Activated CD4-positive, alpha-beta T cell treated with anti-CD3 and anti-CD28 coated beads, Interleukin-2, amount 50 U/mL, for 4 hours (primary cell): Measurements from ENCODE around the gene NPPB.

ENCODE experiments used
- DNase-seq, 2 experiments: peaks; one replicate each; pipeline ENCODE4 v3.0.0-alpha.2; 2020

NPPB gene

GRCh38 chr1:11880911-11881748 is 22.4 kb upstream of the NPPB start:
- DNase-seq, result no peak

DNA sequence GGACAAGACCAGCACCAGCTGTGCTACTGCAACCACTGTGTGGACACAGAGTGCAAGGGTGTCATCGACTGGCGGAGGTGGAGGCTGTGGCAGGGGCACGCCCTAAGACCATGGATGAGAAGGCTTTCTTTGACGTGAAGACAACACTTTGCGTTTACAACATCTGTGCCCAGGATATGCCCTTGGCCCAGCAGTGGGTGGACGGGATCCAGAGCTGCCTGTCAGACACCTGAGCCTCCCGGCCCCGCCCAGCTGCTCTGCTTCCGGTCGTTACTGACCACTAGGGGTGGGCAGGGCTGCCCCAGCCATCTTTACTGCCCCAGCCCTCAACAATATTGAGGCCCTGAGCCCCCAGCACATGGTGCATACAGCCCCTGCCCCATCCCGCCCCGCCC is 21.4 kb upstream of the NPPB start:
- no peak for DNase-seq

DNA sequence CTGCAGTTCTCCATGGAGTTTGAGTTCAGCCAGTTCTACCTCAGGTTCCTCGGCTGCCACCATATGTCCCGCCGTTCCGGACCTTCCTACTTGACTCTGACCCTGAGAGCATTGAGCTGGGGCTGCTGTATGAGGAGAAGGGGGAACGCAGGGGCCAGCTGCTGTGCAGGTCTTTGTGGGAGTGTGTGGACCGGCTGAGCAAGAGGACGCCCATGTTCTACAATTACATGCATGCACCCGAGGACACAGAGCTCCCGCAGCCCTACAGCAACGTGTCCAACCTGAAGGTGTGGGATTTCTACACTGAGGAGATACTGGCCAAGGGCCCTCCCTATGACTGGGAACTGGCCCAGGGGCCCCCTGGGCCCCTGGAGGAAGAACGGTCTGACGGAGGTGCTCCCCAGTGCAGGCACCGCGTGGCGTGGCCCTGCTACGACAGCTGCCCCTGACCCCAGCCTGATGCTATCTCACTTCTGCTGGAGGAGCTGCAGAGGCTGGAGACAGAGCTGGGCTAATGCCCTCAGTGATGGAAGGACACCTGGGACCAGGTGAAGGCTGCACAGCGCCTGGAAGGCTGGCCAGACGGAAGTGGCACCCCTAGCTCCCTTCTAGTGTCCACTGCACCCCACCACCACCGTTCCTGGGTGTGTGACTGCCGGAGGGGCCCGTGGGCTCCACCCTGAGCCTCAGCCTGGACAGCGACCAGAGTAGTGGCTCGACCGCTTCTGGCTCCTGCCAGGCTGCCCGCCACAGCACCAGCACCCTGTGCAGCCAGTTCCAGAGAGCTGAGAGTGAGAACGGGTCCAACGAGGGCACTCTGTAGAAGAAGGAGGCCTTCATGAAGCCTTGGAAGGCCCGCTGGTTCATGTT is 20.8 kb upstream of the NPPB start:
- DNase-seq, result no peak

DNA sequence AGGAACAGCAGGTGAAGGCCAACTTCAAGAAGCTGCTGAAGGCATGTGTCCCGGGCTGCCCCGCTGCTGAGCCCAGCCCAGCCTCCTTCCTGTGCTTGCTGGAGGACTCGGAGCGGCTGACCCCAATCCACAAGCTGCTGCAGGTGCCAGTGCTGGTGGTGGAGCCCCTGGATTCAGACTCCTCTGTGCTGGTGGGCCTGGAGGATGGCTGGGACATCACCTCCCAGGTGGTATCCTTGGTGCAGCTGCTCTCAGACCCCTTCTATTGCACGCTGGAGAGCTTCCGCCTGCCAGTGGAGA is 20.1 kb upstream of the NPPB start:
- DNase-seq, result no peak

DNA sequence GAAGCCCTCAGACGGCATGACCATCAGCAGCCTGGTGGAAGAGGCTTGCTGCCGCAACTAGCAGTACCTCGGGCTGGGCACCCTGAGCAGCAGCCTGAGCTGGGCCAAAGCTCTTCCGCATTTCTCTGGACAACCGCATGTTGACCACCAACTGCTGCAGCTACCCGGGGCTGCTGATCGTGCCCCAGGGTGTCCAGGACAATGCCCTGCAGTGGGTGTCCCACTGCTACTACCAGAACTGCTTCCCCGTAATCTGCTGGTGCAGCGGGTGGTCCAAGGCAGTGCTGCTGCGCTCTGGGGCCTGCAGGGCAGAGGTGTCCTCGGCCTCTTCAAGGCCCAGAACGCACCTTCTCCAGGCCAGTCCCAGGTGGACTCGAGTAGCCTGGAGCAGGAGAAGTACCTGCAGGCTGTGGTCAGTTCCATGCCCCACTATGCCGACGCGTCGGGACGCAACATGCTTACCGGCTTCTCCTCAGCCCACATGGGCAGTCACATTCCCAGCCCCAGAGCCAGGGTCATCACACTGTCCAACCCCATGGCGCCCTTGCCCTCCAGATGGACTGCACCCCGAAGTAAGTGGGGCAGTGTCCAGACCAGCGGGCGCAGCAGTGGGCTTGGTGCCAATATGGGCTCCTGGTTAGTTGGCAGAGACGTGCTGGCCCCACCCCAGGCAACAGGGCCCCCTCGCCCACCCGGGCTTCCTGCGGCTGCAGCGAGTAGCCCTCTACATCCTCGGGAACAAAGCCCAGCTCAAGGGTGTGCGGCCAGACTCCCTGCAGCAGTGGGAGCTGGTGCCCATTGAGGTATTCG is 19.5 kb upstream of the NPPB start:
- DNase-seq, result no peak

DNA sequence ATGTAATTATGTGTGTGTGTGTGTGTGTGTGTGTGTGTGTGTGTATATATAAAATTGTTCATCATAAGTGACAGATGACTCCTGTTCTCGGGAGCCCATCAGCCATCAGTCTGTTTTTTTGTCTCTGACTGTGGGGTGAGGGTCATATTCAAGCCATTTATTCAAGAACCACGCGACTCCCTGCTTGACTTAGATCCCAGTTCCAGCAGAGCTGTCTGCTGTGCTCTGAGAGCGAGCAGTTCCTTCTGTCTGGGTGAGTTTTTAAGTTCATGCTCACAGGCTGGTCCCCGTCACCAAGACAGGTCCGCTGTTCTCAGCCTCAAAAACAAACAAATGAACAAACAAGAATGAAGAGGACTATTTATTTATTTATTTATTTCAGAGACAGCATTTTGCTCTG is 18.3 kb upstream of the NPPB start:
- no peak for DNase-seq

GRCh38 chr1:11875094-11875493 is 16.3 kb upstream of the NPPB start:
- no peak for DNase-seq

DNA sequence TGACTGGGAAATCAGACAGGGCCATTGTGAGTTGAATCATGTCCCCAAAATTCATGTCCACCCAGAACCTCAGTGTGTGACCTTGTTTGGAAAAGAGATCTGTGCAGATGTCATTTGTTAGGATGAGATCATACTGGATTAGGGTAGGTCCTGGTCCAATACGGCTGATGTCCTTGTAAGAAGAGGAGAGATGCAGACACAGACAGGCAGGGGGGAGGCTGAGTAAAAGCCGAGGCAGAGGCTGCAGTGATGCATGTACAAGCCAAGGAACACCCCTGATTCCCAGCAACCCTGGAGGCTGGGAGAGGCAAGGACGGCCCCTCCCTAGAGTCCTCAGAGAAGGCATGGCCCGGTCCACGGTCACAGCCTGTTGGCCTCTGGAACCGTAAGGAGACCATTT is 15.9 kb upstream of the NPPB start:
- no peak for DNase-seq

- DNase-seq, result no peak
Observed at GRCh38 chr1:11874258-11874562, 15.5 kb upstream of the NPPB start.

DNA sequence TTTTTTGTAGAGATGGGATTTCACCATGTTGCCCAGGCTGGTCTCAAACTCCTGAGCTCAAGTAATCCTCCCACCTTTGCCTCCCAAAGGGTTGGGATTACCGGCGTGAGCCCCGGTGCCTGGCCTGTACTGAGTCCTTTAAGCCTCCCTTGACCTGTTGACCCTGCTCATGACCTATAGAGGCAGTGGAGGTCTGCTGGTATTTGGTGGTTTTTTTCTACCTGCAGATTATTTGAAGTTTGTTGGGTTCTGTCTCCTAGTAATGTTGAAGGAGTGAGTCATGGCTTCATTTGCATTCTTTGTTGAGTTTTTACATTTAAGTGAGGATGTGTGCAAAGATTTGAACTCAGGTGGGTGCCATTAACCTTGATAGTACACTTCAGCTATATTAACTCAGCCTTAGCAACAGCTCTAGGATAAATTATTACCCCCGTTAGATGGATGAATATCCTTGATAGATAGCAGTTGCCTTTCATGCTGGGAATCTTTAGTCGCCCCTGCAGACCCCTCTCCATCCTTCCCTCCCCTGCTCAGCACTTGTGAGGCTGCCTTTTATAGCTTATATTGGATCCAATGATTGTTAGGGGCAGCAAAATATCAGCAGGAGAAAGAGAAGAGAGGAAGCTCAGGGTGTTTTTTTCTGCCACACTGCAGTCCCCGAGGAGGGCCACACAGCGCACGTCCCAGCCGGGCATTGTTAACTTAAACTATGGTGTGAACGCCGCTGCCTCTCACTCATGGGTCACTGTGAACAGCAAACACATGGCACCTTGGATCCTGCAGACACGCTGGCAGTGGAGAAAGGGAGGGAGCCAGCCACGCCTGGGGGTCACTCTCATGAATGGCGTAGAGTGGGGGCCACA is 14.9 kb upstream of the NPPB start:
- DNase-seq, result no peak

DNA sequence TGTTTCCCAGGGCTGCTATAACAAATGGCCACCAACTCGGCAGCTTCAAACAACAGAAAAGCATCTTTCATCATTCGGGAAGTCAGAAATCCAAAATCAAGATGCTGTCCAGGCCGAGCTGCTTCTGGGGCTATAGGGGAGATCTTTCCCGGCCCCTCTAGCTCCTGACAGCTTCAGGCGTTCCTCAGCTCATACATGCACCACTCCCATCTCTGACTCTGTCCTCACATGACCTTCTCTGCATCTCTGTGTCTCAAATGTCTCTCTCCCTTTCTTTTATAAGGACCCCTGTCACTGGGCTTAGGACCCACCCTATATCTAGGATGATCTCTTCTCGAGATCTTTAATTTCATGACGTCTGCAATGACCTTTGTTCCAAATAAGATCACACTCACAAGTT is 13.8 kb upstream of the NPPB start:
- DNase-seq, result no peak

DNA sequence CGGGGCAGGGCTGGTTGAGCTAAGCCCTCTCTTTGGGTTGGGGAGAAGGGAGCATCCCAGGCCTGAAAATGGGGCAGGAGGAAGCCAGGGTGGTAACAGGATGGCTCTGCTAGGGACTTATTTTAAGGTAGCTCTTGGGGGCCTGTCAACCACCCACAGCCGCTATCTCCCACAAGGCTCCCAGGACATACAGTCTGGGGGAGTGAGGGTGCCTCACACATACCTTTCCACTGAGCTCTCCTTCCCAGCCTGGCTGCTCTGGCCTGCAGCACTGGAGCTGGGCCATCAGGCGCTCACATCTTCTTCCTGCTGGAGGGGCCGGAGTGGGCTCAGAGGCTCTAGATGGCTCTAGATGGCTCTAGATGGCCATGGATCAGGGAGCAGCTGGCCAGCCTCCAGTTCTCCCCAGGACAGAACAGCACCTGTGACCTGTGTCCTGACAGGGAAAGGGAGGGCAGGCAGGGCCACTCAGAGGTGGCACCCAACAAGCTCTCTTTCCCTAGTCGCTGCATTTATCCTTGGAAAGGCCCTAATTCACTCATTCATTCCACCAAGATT is 11.0 kb upstream of the NPPB start:
- no peak for DNase-seq

DNA sequence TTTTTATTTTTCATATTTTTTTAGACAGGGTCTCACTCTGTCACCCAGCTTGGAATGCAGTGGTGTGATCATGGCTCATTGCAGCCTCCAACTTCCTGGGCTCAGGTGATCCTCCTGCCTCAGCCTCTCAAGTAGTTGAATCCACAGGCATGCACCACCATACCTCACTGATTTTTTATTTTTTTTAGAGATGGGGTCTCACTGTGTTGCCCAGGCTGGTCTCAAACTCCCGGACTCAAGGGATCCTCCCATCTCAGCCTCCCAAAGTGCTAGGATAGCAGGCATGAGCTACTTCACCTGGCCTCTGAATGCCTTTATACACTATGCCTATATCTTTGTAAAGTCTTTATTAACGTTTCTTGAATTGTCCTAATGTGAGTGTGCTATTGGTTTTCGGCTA is 10.4 kb upstream of the NPPB start:
- no peak for DNase-seq

- no peak for DNase-seq
Observed at GRCh38 chr1:11868331-11868980, 9.7 kb upstream of the NPPB start.

- no peak for DNase-seq
Observed at GRCh38 chr1:11862890-11863289, 4.1 kb upstream of the NPPB start.

GRCh38 chr1:11860587-11860986 is 1.8 kb upstream of the NPPB start:
- no peak for DNase-seq

- no peak for DNase-seq
Observed at GRCh38 chr1:11860083-11860482, 1.3 kb upstream of the NPPB start.

DNA sequence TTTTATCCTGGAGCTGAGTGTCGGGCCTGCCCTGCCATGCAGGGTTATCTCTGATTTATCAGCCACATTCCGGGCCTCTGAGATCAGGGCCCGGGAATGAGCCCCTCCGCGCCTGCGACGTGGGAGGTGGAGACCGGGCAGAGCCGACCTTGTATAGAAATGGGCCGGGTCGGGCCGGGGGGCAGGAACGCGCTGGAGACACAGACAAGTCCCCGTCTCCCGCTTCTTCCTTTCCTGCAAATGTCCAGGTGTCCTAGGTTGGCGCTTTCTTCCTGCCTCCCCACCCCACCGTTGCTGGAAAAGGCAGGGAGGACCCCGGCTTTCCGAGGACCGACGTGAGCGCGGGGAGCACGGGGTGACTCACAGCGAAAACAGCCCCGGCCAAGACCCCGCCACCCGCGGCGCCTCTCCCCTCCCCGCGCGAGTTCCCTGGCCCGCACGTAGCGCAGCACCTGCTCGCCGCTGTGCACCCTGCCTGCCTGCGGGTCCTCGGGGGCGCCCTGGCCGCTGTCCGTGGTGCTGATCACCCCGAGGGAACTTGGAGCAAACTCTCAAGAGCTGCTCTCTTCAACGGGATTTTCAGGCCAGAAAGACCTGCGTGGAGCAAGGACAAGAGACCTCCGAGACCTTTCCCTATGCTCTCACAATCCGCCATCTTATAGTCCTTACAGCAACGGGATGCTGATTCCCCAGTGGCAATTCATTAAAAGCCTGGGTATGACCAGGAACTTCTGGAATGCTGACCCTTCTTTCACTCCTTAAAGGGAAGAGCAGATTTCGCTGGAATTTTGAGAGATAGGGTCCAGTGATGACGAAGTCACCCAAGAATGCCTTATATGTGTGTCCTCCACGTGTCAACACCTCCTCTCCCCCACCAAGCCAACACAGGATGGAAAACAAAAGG is 475 bp upstream of the NPPB start:
- peak; percentile 50 to 57 for DNase-seq

- no peak for DNase-seq
Observed at GRCh38 chr1:11858158-11858557, 587 bp downstream of the NPPB start.

DNA sequence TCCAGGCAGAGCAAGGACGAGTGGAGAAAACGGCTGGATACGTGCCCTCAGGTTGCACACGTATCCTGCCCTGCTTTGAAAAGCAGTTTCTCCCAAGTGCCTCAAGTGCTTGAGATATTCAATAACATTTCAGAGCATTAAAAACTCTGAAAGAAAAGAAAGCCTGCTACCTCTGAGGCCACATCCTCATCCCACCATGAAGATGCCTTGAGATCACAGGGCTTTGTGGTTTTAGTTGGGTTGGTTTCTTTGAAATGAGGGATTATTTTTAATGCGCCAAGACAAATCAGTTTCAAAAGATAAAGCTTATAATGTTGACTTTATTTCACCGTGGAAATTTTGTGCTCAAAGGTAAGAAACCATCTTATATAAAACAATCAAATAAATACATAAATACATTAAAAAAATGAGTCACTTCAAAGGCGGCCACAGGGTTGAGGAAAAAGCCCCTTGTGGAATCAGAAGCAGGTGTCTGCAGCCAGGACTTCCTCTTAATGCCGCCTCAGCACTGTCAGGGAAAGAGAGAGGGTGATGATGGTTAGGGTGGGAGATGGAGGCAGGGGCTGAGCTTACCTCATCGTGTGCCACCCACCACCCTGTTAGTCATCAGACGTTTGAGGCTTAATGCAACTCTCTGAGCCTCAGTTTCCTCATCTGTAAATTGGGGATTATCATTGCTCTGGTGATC is 1.4 kb downstream of the NPPB start:
- DNase-seq, result no peak
